CD4-positive, alpha-beta memory T cell (primary cell): ENCODE measurements around the gene KRTAP4-8. TPM values are rescaled to one million over a fixed set of nuclear protein-coding genes. Genes with fewer than 3 reads are reported as not detected.
"Not testable (repeated sequence)": the region's sequence is repeated elsewhere in the genome, so short reads cannot be mapped to it uniquely, and the experiment has no call there.

Experiments
- CTCF ChIA-PET: fragments of 350-600 bp; sonication (Branson Sonifier 250); formaldehyde crosslinking; loops from one replicate; lab custom pipeline; 2021; ENCODE audit warnings: inconsistent platforms; ENCODE audit not compliant: partially characterized antibody; lab: Charles Lee
- POLR2A ChIA-PET: fragments of 350-600 bp; sonication (Branson Sonifier 250); formaldehyde crosslinking; loops from one replicate; lab custom pipeline; 2021; ENCODE audit not compliant: partially characterized antibody; lab: Charles Lee
- DNase-seq, 5 donors: peaks; one replicate each; pipeline versions ENCODE4 v3.0.0 to v3.0.0-alpha.2; 2020 to 2022; ENCODE audit warnings: mixed read lengths in 1 of 5
- H3K27ac ChIP-seq: one replicate; pipeline ENCODE4 v1.7.0; 2013; ENCODE audit warnings: low read depth, low read length
- H3K27me3 ChIP-seq: 2 replicates; pipeline ENCODE4 v1.7.0; 2013; ENCODE audit warnings: mild to moderate bottlenecking, low read length, moderate library complexity; ENCODE audit not compliant: insufficient read depth
- H3K36me3 ChIP-seq: 2 replicates; pipeline ENCODE4 v1.7.0; 2013; ENCODE audit warnings: mild to moderate bottlenecking, low read length, moderate library complexity; ENCODE audit not compliant: insufficient read depth
- H3K4me1 ChIP-seq: 2 replicates; pipeline ENCODE4 v1.7.0; 2013; ENCODE audit warnings: mild to moderate bottlenecking, low read length, moderate library complexity; ENCODE audit not compliant: insufficient read depth
- H3K4me3 ChIP-seq, 2 donors: one replicate each; pipeline ENCODE4 v1.7.0; 2013; ENCODE audit warnings: low read length in 2 of 2, mild to moderate bottlenecking in 1 of 2
- H3K9me3 ChIP-seq, 2 donors: one replicate each; pipeline ENCODE4 v1.7.0; 2013; ENCODE audit warnings: low read length in 2 of 2, control low read depth in 1 of 2; ENCODE audit not compliant: control insufficient read depth in 1 of 2
- H3K27ac Mint-ChIP-seq, 7 donors: one replicate each; pipeline ENCODE4 v1.8.0; 2020 to 2021; ENCODE audit warnings: mixed read lengths in 7 of 7, mild to moderate bottlenecking in 6 of 7, inconsistent platforms in 3 of 7, moderate library complexity in 3 of 7
- H3K27me3 Mint-ChIP-seq, 2 donors: one replicate each; pipeline ENCODE4 v1.8.0; 2020 to 2021; ENCODE audit warnings: mixed read lengths in 2 of 2
- H3K36me3 Mint-ChIP-seq, 2 donors: one replicate each; pipeline ENCODE4 v1.8.0; 2020 to 2021; ENCODE audit warnings: mixed read lengths in 2 of 2, inconsistent platforms in 1 of 2, mild to moderate bottlenecking in 1 of 2
- H3K4me1 Mint-ChIP-seq, 4 donors: one replicate each; pipeline ENCODE4 v1.8.0; 2020 to 2021; ENCODE audit warnings: mixed read lengths in 4 of 4, mild to moderate bottlenecking in 1 of 4
- H3K4me3 Mint-ChIP-seq, 8 donors: one replicate each; pipeline ENCODE4 v1.8.0; 2020 to 2021; ENCODE audit warnings: mixed read lengths in 8 of 8, mild to moderate bottlenecking in 7 of 8, moderate library complexity in 6 of 8, inconsistent platforms in 3 of 8
- H3K9me3 Mint-ChIP-seq, 8 donors: one replicate each; pipeline ENCODE4 v1.8.0; 2020 to 2021; ENCODE audit warnings: mixed read lengths in 8 of 8, mild to moderate bottlenecking in 5 of 8, inconsistent platforms in 3 of 8, moderate library complexity in 1 of 8
- intact Hi-C: fragments of 100-400 bp; cut with micrococcal nuclease; formaldehyde crosslinking; loops from one replicate; pipeline ENCODE4 v1.15.1; 2023
- polyA plus RNA-seq, 2 donors: library from polyadenylated mRNA; unstranded; fragments of 300-500 nt; fragmentation: Illumina TruSeq; gene quantifications; one replicate each; pipeline ENCODE4 v1.2.3, GENCODE V29; 2021
- total RNA-seq, 2 experiments: library from RNA; stranded (reverse); gene quantifications; one replicate each; pipeline ENCODE4 v1.2.3, GENCODE V29; 2021

Gene KRTAP4-8
- total and polyA plus RNA-seq, 4 experiments from 2014 or later = not detected

- Histone ChIP-seq H3K36me3 (no peaks in the 10 kb centered on the region), H3K27me3 (no peaks in the 10 kb centered on the region), H3K4me3 (no peak overlapping the region), H3K27ac (no peak overlapping the region), H3K4me1 (peaks cover 22% of the 10 kb centered on the region), H3K9me3 (no peaks in the 10 kb centered on the region)
- H3K4me3 Mint-ChIP-seq = peak overlapping the region in 5 of 8 donors; percentile 18 to 85 (median 63)
- intact Hi-C loops = no loop called here
- H3K27me3 Mint-ChIP-seq = peaks cover 2 to 3% of the 10 kb centered on the region in 2 donors
- H3K36me3 Mint-ChIP-seq = peaks cover 0 to 4% of the 10 kb centered on the region in 2 donors
- ChIA-PET CTCF (interaction anchor here (1.9 to 2.6 kb wide), 2 partner anchors 174 to 188 kb away, joined by 5 to 11 read pairs; no protein-coding TSS in a partner anchor), POLR2A (interaction anchor here (1.1 to 1.7 kb wide), 6 partner anchors 10 to 555 kb away, joined by 3 to 13 read pairs (median 5); partner anchors contain the start of genes EIF1, KRTAP16-1 and KRTAP4-12)
- peak in 2 of 5 donors; percentile 32 to 41 for DNase-seq
- peaks cover 0 to 8% (median 6%) of the 10 kb centered on the region in 8 donors for H3K9me3 Mint-ChIP-seq
- peak overlapping the region in 4 of 7 donors; percentile 78 to 96 (median 94) for H3K27ac Mint-ChIP-seq
- peaks cover 0 to 47% (median 29%) of the 10 kb centered on the region in 4 donors for H3K4me1 Mint-ChIP-seq
These were observed 36.2 kb upstream of the KRTAP4-8 start for GRCh38 chr17:41133880-41134735.

- Histone ChIP-seq H3K4me3 (no peak overlapping the region), H3K27ac (no peak overlapping the region), H3K9me3 (no peaks in the 10 kb centered on the region), H3K4me1 (peaks cover 22% of the 10 kb centered on the region), H3K36me3 (no peaks in the 10 kb centered on the region), H3K27me3 (no peaks in the 10 kb centered on the region)
- peaks cover 0 to 66% (median 32%) of the 10 kb centered on the region in 4 donors for H3K4me1 Mint-ChIP-seq
- intact Hi-C loops = no loop called here
- H3K27me3 Mint-ChIP-seq = no peaks in the 10 kb centered on the region
- H3K27ac Mint-ChIP-seq = peak overlapping the region in 2 of 7 donors; percentile 54 to 80
- H3K36me3 Mint-ChIP-seq = no peaks in the 10 kb centered on the region
- POLR2A ChIA-PET = interaction anchor here (0.9 to 2.7 kb wide), 3 partner anchors 10 to 177 kb away, joined by 3 to 14 read pairs (median 4); partner anchors contain the start of gene KRTAP16-1
- peaks cover 0 to 7% (median 1%) of the 10 kb centered on the region in 8 donors for H3K9me3 Mint-ChIP-seq
- CTCF ChIA-PET = interaction anchor here (2.6 kb wide), 1 partner anchor 190 kb away, joined by 11 read pairs; no protein-coding TSS in a partner anchor
- peak overlapping the region in 2 of 8 donors; percentile 14 to 19 for H3K4me3 Mint-ChIP-seq
- DNase-seq = no peak
These were observed 34.0 kb upstream of the KRTAP4-8 start for GRCh38 chr17:41131979-41132378.

- Mint-ChIP-seq H3K4me3 (no peak overlapping the region), H3K27me3 (no peaks in the 10 kb centered on the region), H3K9me3 (peaks cover 0 to 7% (median 3%) of the 10 kb centered on the region in 8 donors), H3K4me1 (peaks cover 11 to 93% (median 58%) of the 10 kb centered on the region in 4 donors), H3K27ac (no peak overlapping the region), H3K36me3 (no peaks in the 10 kb centered on the region)
- intact Hi-C loops = loop anchor here (5.0 kb wide), 1 partner anchor 180 kb away; the partner anchor contains the start of gene KRTAP16-1
- POLR2A ChIA-PET = no interaction called here
- no peak for DNase-seq
- CTCF ChIA-PET = interaction anchor here (1.6 kb wide), 1 partner anchor 195 kb away, joined by 5 read pairs; no protein-coding TSS in a partner anchor
- H3K36me3 ChIP-seq = no peaks in the 10 kb centered on the region
- no peak overlapping the region for H3K4me3 ChIP-seq
- H3K4me1 ChIP-seq = peaks cover 47% of the 10 kb centered on the region
- no peak overlapping the region for H3K27ac ChIP-seq
- no peaks in the 10 kb centered on the region for H3K27me3 ChIP-seq
- H3K9me3 ChIP-seq = no peaks in the 10 kb centered on the region
These were observed 29.4 kb upstream of the KRTAP4-8 start for GRCh38 chr17:41127371-41127770.

- Histone ChIP-seq H3K4me3 (no peak overlapping the region), H3K9me3 (no peaks in the 10 kb centered on the region), H3K27me3 (no peaks in the 10 kb centered on the region), H3K4me1 (peaks cover 47% of the 10 kb centered on the region), H3K27ac (no peak overlapping the region), H3K36me3 (no peaks in the 10 kb centered on the region)
- Mint-ChIP-seq H3K27me3 (no peaks in the 10 kb centered on the region), H3K4me3 (peak overlapping the region in 3 of 8 donors; percentile 39 to 75 (median 71)), H3K4me1 (peaks cover 11 to 91% (median 51%) of the 10 kb centered on the region in 4 donors), H3K27ac (peak overlapping the region in 3 of 7 donors; percentile 43 to 64 (median 59)), H3K36me3 (no peaks in the 10 kb centered on the region), H3K9me3 (peaks cover 0 to 7% (median 3%) of the 10 kb centered on the region in 8 donors)
- no peak for DNase-seq
- intact Hi-C loops = loop anchor here (5.0 kb wide), 1 partner anchor 181 kb away; the partner anchor contains the start of gene KRTAP16-1
- CTCF ChIA-PET = interaction anchor here (1.6 kb wide), 1 partner anchor 196 kb away, joined by 5 read pairs; no protein-coding TSS in a partner anchor
- POLR2A ChIA-PET = interaction anchor here (0.7 kb wide), 1 partner anchor 207 kb away, joined by 3 read pairs; no protein-coding TSS in a partner anchor
These were observed 28.5 kb upstream of the KRTAP4-8 start for GRCh38 chr17:41126412-41126811.

- no peak overlapping the region for H3K4me3 ChIP-seq
- POLR2A ChIA-PET = interaction anchor here (1.2 kb wide), 1 partner anchor 9 kb away, joined by 3 read pairs; no protein-coding TSS in a partner anchor
- no peaks in the 10 kb centered on the region for H3K9me3 ChIP-seq
- H3K27me3 ChIP-seq = no peaks in the 10 kb centered on the region
- DNase-seq = no peak
- peaks cover 52% of the 10 kb centered on the region for H3K4me1 ChIP-seq
- H3K27ac Mint-ChIP-seq = peak overlapping the region in 1 of 7 donors; percentile 93
- peaks cover 0 to 7% (median 4%) of the 10 kb centered on the region in 8 donors for H3K9me3 Mint-ChIP-seq
- CTCF ChIA-PET = no interaction called here
- no peaks in the 10 kb centered on the region for H3K27me3 Mint-ChIP-seq
- H3K4me1 Mint-ChIP-seq = peaks cover 11 to 88% (median 53%) of the 10 kb centered on the region in 4 donors
- H3K36me3 ChIP-seq = no peaks in the 10 kb centered on the region
- peak overlapping the region in 3 of 8 donors; percentile 44 to 87 (median 51) for H3K4me3 Mint-ChIP-seq
- no peaks in the 10 kb centered on the region for H3K36me3 Mint-ChIP-seq
- no peak overlapping the region for H3K27ac ChIP-seq
- intact Hi-C loops = loop anchor here (5.0 kb wide), 1 partner anchor 182 kb away; the partner anchor contains the start of gene KRTAP16-1
These were observed 27.1 kb upstream of the KRTAP4-8 start for GRCh38 chr17:41125064-41125463.

GRCh38 chr17:41123991-41124371 is 26.0 kb upstream of the KRTAP4-8 start, which contains the start of gene KRTAP4-12:
TSS of gene KRTAP4-12 (minus strand) at chr17:41124182. CDS start at chr17:41124122, 60 bp downstream.
- H3K4me3 Mint-ChIP-seq = peak within 1 kb of the TSS in 7 of 8 donors; percentile 64 to 87 (median 73)
- H3K9me3 ChIP-seq, H3K36me3 Mint-ChIP-seq, DNase-seq, H3K9me3 Mint-ChIP-seq, H3K27me3 Mint-ChIP-seq, H3K27me3 ChIP-seq, H3K36me3 ChIP-seq, H3K27ac ChIP-seq, H3K4me3 ChIP-seq, intact Hi-C loops: not testable (repeated sequence)
- ChIA-PET CTCF (interaction anchor here (0.7 to 1.0 kb wide), 2 partner anchors 163 to 199 kb away, joined by 3 to 6 read pairs; no protein-coding TSS in a partner anchor), POLR2A (interaction anchor here (1.2 kb wide), 1 partner anchor 10 kb away, joined by 3 read pairs; no protein-coding TSS in a partner anchor)
- H3K4me1 Mint-ChIP-seq = peaks cover 13 to 82% (median 50%) of the 10 kb centered on the region in 4 donors
- H3K4me1 ChIP-seq = peaks cover 57% of the 10 kb centered on the region
- peak within 1 kb of the TSS in 6 of 7 donors; percentile 2 to 91 (median 74) for H3K27ac Mint-ChIP-seq
